BE2C (cell line): Measurements from ENCODE around the gene LCNL1.

Experiments
- DNase-seq: peaks from one replicate; pipeline ENCODE4 v3.0.0-alpha.2; 2020
- H3K27me3 ChIP-seq: fragments of 250-450 bp; sonication (Bioruptor Pico); 2 replicates; pipeline ENCODE4 v1.5.1; 2020; ENCODE audit warnings: mild to moderate bottlenecking
- H3K36me3 ChIP-seq: fragments of 250-450 bp; sonication (Bioruptor Pico); 2 replicates; pipeline ENCODE4 v1.5.1; 2020; ENCODE audit warnings: mild to moderate bottlenecking
- H3K4me1 ChIP-seq: fragments of 250-450 bp; sonication (Bioruptor Pico); 2 replicates; pipeline ENCODE4 v1.5.1; 2020
- H3K4me3 ChIP-seq: 2 replicates; pipeline ENCODE4 v1.5.1; 2011; ENCODE audit warnings: low read depth, low read length
- H3K9me3 ChIP-seq: fragments of 250-450 bp; sonication (Bioruptor Pico); 2 replicates; pipeline ENCODE4 v1.5.1; 2020
- CTCF ChIP-seq: IDR thresholded peaks from 2 replicates; pipeline ENCODE4 v1.5.1; 2012; ENCODE audit warnings: mild to moderate bottlenecking, low read depth, low read length

The LCNL1 gene

DNA sequence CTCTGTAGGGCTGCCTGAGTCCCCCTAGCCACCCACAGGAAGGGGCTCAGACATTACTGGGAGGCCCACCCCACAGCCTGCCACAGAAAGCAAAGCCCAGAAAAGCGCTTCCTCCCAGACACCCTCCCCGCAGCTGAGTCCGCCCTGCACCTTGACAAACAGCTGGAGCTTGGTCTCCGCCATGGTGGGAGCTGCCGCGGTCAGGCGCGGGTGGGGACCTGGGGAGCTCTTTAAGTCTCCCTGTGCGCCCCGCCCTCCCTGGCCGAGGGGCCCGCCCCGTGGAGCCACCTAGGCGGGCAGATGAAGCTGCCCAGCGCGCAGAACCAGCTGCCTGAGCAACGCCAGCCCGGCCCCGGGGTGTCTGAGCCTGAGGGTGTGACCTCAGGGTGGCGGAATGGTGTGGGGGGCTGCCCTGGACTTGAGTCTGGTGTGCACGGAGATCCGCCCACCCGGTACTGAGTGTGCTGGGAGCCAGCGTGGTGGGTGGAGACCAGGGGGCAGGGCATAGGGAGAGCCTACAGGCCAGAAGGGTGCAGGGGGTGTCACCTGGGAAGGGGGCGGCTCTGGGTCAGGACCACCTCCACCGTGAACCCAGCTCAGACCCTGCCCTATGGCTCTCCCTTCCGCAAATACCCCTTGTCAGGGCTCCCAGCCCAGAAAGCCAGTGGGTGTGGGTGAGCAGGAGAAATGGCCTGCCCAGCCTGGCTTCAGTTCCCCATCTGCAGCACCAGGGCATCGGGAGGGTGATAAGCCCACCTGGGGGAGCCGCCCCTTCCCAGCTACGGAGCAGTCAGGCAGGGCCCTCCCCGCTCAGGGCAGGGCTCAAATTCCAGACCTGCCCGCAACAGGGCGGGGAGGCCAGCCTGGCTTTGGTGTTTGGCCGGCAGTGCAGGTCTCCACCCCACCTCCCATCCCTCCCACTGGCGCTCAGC is 13.8 kb downstream of the LCNL1 start, which contains the start of gene CLIC3:
Gene CLIC3, minus strand, starts transcription at position 208 of the 932 bp plus-strand sequence. Its CDS starts 25 bp downstream, at position 183.
- TF ChIP-seq CTCF: no peak
- Histone ChIP-seq H3K4me1 (peaks cover 19% of the 10 kb centered on the region), H3K9me3 (no peaks in the 10 kb centered on the region), H3K4me3 (no peak within 1 kb of the TSS), H3K36me3 (peaks cover 12% of the 10 kb centered on the region), H3K27me3 (no peaks in the 10 kb centered on the region)
- peak; percentile 42 for DNase-seq

DNA sequence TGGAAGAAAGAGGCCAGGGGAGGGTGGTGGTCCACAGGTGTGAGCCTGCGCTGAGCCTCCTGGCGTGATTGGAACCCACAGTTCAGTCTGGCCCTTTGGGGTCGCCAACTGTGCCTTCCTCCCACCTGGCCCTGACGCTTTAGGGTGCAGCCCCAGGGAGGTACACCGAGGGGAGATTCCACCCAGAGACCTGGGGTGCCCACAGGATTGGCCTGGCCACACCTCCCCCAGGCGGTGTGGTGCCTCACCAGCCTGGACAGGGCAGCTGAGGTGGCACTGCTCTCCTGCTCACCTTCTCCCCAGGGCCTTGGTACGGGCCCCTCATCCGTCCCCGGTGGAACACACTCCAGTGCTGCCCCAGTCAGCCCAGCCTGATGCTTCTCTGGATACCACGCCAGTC is 14.6 kb downstream of the LCNL1 start:
- Histone ChIP-seq H3K27me3 (no peaks in the 10 kb centered on the region), H3K4me3 (no peak overlapping the region), H3K36me3 (peaks cover 12% of the 10 kb centered on the region), H3K4me1 (peaks cover 19% of the 10 kb centered on the region), H3K9me3 (no peaks in the 10 kb centered on the region)
- TF ChIP-seq CTCF: no peak
- DNase-seq: no peak

- Histone ChIP-seq H3K9me3 (no peaks in the 10 kb centered on the region), H3K36me3 (peaks cover 12% of the 10 kb centered on the region), H3K4me3 (no peak overlapping the region), H3K27me3 (no peaks in the 10 kb centered on the region), H3K4me1 (peaks cover 19% of the 10 kb centered on the region)
- TF ChIP-seq CTCF: no peak
- DNase-seq: no peak
Observed at GRCh38 chr9:136997830-136998234, 15.0 kb downstream of the LCNL1 start.

GRCh38 chr9:137000177-137000930 is 17.6 kb downstream of the LCNL1 start:
- Histone ChIP-seq H3K9me3 (no peaks in the 10 kb centered on the region), H3K36me3 (no peaks in the 10 kb centered on the region), H3K27me3 (no peaks in the 10 kb centered on the region), H3K4me3 (no peak overlapping the region), H3K4me1 (peaks cover 17% of the 10 kb centered on the region)
- DNase-seq: no peak
- no peak for TF ChIP-seq CTCF

- no peaks in the 10 kb centered on the region; the same call in 1 of the 2 replicates for H3K4me1 ChIP-seq
- no peaks in the 10 kb centered on the region for H3K9me3 ChIP-seq
- no peak for DNase-seq
- H3K36me3 ChIP-seq: no peaks in the 10 kb centered on the region
- no peak for TF ChIP-seq CTCF
- H3K27me3 ChIP-seq: no peaks in the 10 kb centered on the region
- H3K4me3 ChIP-seq: no peak overlapping the region
Observed at GRCh38 chr9:137001857-137002645, 19.3 kb downstream of the LCNL1 start.
